HG03159 (cell line): Measurements from ENCODE around the gene CAPZB.

Experiments used
- ATAC-seq: cut with Tn5 transposase; IDR thresholded peaks from one replicate; pipeline ENCODE4 v1.9.1; 2021; ENCODE audit warnings: mild to moderate bottlenecking, moderate library complexity; ENCODE audit not compliant: unreplicated experiment

Gene CAPZB

GRCh38 chr1:19371226-19372135 lies 113.9 kb downstream of the CAPZB start:
- no peak for ATAC-seq

DNA sequence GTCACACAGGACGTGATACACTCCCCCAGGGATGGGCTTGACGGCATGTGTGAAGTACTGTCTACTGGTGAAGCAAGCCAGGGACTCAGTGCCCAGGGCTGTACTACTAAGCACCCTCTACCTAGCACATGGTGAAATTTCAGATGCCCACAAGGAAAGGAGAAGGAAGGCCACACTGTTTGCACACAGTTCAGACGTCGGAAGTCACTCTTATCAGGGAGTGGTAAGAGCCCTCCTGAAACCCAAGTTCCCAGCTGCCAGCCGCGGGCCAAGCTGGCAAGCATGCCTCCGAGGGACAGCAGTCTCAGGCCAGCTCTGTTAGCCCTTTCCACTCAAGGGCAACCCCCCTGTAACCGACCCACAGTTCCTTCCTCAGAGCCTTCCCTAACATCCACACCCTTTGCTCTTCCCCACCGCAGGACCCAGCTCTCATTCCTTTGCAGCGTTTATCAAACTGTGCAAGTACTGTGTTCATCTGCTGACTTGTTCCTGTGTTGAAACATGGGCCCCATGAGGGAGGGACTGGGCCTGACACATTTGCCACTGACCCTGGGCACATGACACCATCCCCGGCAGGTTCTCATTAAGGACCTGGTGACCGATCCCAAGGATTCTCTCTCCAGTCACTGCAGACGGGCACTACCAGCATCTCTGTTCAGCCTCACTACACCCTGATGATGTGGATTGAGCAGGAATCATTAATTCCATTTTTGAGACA lies 114.7 kb downstream of the CAPZB start:
- no peak for ATAC-seq

DNA sequence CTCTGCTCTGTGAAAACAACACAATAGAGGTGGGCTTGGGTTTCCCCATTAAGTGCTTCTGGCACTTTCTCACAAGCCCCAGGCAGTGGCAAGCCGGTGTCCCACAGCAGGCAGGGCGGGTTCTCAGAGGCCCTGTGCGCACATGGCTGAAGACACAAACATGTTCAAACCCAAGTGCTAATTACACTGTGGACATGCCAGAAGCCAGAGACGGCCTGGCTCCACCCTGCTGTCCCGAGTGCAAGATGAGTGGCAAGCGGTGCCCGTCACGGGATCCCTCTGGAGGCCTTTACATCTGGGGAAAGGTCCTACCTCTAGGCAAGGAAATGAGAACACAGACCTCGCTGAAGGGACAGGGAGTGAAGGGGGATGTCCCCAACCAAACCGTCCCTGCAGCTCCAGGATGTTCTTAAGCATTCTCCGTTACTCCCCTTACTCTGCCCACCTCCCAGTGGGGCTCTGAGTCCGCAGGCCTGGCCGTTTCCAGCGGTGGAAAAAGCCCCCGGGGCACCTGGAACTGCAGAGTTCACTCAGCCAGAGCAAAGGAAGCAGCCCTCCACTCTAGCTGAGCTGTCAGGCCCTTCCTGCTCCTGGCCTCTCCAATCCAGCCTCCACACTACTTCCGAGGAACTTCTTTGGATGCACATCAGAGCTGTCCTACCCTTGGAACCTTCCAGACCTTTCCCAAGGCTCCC lies 115.8 kb downstream of the CAPZB start:
- ATAC-seq = no peak

DNA sequence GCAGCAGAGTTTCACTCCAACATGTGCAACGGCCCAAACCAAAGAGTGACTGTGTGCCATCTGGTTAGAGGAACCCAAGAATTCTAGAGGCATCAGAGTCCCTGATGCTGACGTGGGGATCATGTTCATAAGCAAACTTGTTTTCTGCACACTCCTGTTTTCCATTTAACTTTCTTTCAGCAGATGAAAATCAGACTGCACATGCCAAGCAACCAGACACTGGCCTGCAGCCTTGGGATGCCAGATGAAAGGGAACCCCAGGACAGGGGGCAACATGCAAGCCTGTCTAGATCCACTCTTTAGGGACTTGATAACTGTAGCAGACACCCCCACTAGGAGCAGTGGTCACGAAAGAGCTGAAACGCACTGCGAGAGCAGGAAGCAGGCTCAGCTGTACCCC lies 116.4 kb downstream of the CAPZB start:
- ATAC-seq = no peak

DNA sequence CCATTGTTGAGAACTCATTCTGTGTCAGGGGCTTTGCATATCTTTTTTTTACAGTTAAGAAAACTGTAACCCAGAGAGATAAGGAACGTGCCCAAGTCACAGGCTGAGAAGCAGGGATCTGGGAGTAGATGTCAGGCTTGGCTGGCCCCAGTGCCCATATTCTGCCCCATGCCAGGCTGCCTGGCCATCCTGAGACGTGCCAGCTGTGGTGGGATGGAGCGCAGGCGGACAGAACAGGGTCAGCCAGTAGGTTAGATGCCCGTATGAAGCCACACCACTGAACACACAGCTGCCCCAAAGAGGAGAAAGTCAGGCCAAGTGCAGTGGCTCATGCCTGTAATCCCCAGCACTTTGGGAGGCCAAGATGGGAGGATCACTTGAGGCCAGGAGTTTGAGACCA lies 117.3 kb downstream of the CAPZB start:
- no peak for ATAC-seq

- no peak for ATAC-seq
Observed at GRCh38 chr1:19367584-19368041, 117.7 kb downstream of the CAPZB start.

DNA sequence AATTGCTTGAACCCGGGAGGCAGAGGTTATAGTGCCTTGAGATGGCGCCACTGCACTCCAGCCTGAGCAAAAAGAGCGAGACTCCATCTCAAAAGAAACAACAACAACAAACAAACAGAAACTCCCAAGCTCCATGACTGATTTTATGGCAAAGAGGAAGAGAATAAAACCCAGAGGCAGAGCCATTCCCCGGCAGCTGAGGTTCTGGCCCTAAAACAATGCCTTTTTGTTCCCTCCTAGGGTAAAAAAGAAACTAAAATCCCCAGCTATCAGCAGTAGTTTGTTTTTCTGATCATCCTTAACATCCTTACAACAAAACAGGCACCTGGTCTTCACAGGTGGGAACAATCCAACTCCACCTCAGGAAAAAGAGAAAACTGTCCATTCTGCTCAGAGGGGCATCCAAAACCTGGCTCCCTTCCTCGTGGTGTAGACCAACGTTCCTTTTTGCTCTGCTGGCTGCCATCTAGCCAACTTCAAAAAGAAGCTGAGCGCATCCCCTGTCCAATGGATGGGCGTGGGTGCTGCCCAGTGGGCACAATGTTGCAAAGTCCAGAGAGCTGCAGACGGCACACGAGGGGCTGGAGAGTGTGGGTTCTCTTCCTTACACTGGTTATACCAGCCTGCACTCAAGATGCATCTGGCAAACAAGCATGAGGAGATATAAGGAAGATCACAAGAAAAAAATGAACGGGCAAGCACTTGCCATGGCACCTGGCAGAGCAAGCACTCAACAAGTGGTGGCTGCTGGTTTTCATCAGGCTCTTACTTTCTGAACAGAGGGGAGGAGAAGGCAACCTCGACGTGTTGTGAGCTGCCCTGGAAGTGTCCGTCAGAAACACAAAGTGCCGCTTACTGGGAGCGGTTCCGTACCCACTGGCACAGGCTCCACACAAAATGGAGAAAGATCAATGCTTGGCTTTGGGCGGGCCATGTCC lies 118.5 kb downstream of the CAPZB start:
- no peak for ATAC-seq

- no peak for ATAC-seq
Observed at GRCh38 chr1:19365721-19366120, 119.6 kb downstream of the CAPZB start.

DNA sequence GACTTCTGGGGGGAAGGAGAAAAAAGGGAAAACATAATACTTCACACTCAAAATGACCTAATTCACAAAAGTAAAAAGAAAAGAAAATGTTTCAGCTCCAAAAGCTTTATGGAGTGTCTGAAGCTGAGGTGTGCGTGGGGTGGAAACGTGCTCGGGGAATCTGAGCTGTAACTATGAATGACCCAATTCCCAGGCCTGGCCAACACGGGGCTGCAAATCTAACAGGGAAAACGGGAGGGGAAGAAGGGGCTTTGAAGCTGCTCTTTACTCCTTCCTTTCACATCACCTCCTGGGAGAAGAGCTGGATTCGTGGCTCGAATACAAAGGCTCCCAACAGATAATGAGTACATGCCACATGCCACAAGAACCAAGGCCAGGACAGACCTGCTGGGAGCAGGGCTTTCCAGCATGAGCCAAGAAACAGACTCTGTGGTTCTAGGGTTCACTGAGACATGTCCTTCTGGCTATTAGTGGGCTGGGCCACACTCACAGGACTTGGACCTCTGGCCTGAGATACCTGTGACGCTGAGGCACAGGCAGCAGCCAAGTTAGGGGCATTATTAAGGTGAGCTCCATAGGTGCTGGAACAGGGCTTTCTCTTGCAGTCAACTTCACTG lies 121.7 kb downstream of the CAPZB start:
- ATAC-seq = no peak

GRCh38 chr1:19361611-19362147 lies 123.7 kb downstream of the CAPZB start:
- no peak for ATAC-seq

- ATAC-seq = no peak
Observed at GRCh38 chr1:19360843-19361610, 124.3 kb downstream of the CAPZB start.

- ATAC-seq = no peak
Observed at GRCh38 chr1:19360432-19360831, 124.9 kb downstream of the CAPZB start.

DNA sequence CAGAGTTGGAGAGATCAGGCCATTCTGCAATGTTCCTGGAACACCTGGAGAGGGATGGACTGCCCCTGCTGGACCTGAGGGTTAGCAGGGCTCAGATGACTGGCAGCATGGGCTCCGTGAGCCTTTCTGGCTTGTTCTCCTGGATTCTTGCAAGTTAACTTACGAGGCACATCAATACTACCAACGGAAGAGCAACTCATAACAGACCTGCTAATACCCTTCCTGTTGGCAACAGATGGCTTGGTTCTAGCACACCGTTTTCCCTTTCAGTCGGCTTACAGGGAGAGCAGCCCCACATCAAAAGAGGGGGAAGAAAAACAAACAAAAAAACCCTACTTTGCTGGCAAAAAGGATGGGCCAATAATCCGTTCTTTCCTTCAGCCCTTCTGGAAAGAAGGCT lies 125.3 kb downstream of the CAPZB start:
- no peak for ATAC-seq

- no peak for ATAC-seq
Observed at GRCh38 chr1:19359357-19359756, 126.0 kb downstream of the CAPZB start.

- ATAC-seq = no peak
Observed at GRCh38 chr1:19358710-19359109, 126.6 kb downstream of the CAPZB start.

- ATAC-seq = no peak
Observed at GRCh38 chr1:19357299-19357986, 127.9 kb downstream of the CAPZB start.

DNA sequence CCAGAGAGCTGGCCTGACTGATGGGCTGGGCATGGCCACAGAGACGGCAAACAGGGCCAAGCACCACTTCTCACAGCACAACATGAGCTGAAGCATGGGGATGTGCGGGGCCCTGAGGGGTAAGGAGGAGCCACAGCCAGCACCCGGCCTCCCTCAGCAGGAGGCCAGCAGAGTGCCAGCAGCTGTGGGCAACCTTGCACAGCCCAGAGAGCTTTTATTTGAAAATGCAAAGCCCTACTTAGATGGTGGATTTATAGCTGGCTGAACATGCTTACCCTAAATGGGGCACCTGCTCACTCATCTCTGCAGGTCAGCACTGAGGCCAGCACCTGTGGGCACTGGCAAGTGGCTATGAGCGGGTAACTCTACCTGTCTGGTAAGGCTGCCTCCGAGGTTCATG lies 129.1 kb downstream of the CAPZB start:
- no peak for ATAC-seq

DNA sequence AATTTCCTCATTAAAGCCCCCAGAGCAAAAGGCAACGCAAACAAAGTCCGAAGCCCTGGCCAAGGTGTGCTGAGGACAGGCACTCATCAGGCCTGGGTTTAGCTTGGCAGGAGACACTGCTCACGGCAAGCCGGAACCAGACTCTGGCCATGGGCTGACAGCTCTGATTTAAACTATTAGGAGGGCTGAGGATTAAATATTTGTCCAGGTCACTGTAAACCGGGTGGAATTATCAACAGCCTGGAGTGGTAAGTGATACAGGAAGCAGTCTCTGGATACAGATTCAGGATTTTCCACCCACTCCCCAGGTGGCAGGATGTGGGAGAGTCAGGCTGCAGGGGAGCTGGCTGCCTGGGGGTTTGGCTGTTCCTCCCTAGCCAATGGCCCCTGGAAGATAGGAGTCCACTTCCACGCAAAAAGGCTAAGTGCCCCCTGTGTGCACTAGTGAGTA lies 130.8 kb downstream of the CAPZB start:
- ATAC-seq = no peak
